Tibial nerve (tissue), 4 donors: ENCODE results near the gene CPNE4. TPM values are rescaled to one million over a fixed set of nuclear protein-coding genes. Genes with fewer than 3 reads are reported as not detected.

ENCODE experiments used
- DNase-seq, 2 donors: peaks; one replicate each; pipeline ENCODE4 v3.0.0-alpha.2; 2019; ENCODE audit warnings: low spot score in 2 of 2
- H3K27ac ChIP-seq, 4 donors: fragments of 200-600 bp; sonication (generic) in 3 of 4; one replicate each; pipeline ENCODE4 v1.5.1; 2017 to 2019; ENCODE audit warnings: mild to moderate bottlenecking in 1 of 4
- H3K27me3 ChIP-seq, 2 donors: fragments of 200-600 bp; sonication (generic) in 1 of 2; one replicate each; pipeline versions ENCODE4 v1.5.1 to v1.6.0; 2017 to 2019
- H3K36me3 ChIP-seq, 3 donors: fragments of 200-600 bp; sonication (generic); one replicate each; pipeline ENCODE4 v1.5.1; 2018 to 2019
- H3K4me1 ChIP-seq, 4 donors: fragments of 200-600 bp; sonication (generic) in 3 of 4; one replicate each; pipeline ENCODE4 v1.5.1; 2017 to 2019
- H3K4me3 ChIP-seq, 4 donors: fragments of 200-600 bp; sonication (generic) in 3 of 4; one replicate each; pipeline ENCODE4 v1.5.1; 2017 to 2019; ENCODE audit warnings: mild to moderate bottlenecking in 1 of 4, moderate library complexity in 1 of 4
- H3K9me3 ChIP-seq, 4 donors: fragments of 200-600 bp; sonication (generic) in 3 of 4; one replicate each; pipeline ENCODE4 v1.5.1; 2017 to 2019
- CTCF ChIP-seq, 5 experiments: fragments of 200-600 bp in 3 of 5; fragments of 450-650 bp in 2 of 5; sonication (generic) in 3 of 5; IDR thresholded peaks; one replicate each; pipeline ENCODE4 v1.5.1; 2016 to 2019; ENCODE audit warnings: antibody characterized with exemption in 5 of 5, mild to moderate bottlenecking in 3 of 5, moderate library complexity in 2 of 5
- EP300 ChIP-seq, 2 donors: sonication (generic); formaldehyde crosslinking; IDR thresholded peaks; one replicate each; pipeline ENCODE4 v1.6.1; 2017; ENCODE audit warnings: antibody characterized with exemption in 2 of 2, mild to moderate bottlenecking in 1 of 2
- POLR2A ChIP-seq, 2 donors: fragments of 450-650 bp; IDR thresholded peaks; one replicate each; pipeline ENCODE4 v1.6.1; 2017; ENCODE audit warnings: antibody characterized with exemption in 2 of 2, mild to moderate bottlenecking in 2 of 2, moderate library complexity in 2 of 2
- WGBS, 2 donors: methylation state at CpG; one replicate each; pipeline ENCODE4 v1.1.5; 2018; 5-methylcytosine and 5-hydroxymethylcytosine counted together
- total RNA-seq, 4 donors: library from RNA; depleted of rRNA; stranded (reverse); fragments of >200 nt; gene quantifications; one replicate each; pipeline ENCODE4 v1.1.0, GENCODE V29; 2016

CPNE4 gene
- total RNA-seq, 4 donors from 2014 or later, result 0.20 TPM; not detected in 3

- no peaks in the 10 kb centered on the region for H3K27me3 ChIP-seq
- no peak overlapping the region for H3K27ac ChIP-seq
- H3K9me3 ChIP-seq, result no peaks in the 10 kb centered on the region
- no peaks in the 10 kb centered on the region for H3K36me3 ChIP-seq
- no peak for DNase-seq
- no peak for TF ChIP-seq EP300 (IDR thresholded peaks at IDR 0.05)
- TF ChIP-seq POLR2A (IDR thresholded peaks at IDR 0.05), result no peak
- no peak for TF ChIP-seq CTCF (IDR thresholded peaks at IDR 0.05)
- H3K4me1 ChIP-seq, result no peaks in the 10 kb centered on the region
- 42 to 47% methylated on average over 1 of the region's 1 CpG for WGBS, 2 donors
- no peak overlapping the region for H3K4me3 ChIP-seq
Observed at GRCh38 chr3:131705099-131705498, 329.7 kb downstream of the CPNE4 start.

GRCh38 chr3:131704098-131704497 lies 330.7 kb downstream of the CPNE4 start:
- no peaks in the 10 kb centered on the region for H3K36me3 ChIP-seq
- H3K4me1 ChIP-seq, result no peaks in the 10 kb centered on the region
- 71 to 73% methylated on average over 2 of the region's 2 CpGs for WGBS, 2 donors
- no peaks in the 10 kb centered on the region for H3K27me3 ChIP-seq
- TF ChIP-seq CTCF (IDR thresholded peaks at IDR 0.05) (no peak), EP300 (IDR thresholded peaks at IDR 0.05) (no peak), POLR2A (IDR thresholded peaks at IDR 0.05) (no peak)
- H3K4me3 ChIP-seq, result no peak overlapping the region
- DNase-seq, result no peak
- no peak overlapping the region for H3K27ac ChIP-seq
- H3K9me3 ChIP-seq, result no peaks in the 10 kb centered on the region

- no peaks in the 10 kb centered on the region for H3K4me1 ChIP-seq
- H3K4me3 ChIP-seq, result no peak overlapping the region
- H3K27ac ChIP-seq, result no peak overlapping the region
- no peak for DNase-seq
- 67 to 70% methylated on average over 2 of the region's 2 CpGs for WGBS, 2 donors
- H3K9me3 ChIP-seq, result no peaks in the 10 kb centered on the region
- H3K36me3 ChIP-seq, result no peaks in the 10 kb centered on the region
- H3K27me3 ChIP-seq, result no peaks in the 10 kb centered on the region
- no peak for TF ChIP-seq POLR2A (IDR thresholded peaks at IDR 0.05)
- TF ChIP-seq EP300 (IDR thresholded peaks at IDR 0.05), result no peak
- TF ChIP-seq CTCF (IDR thresholded peaks at IDR 0.05), result no peak
Observed at GRCh38 chr3:131702146-131702545, 332.7 kb downstream of the CPNE4 start.

- DNase-seq, result no peak
- no peaks in the 10 kb centered on the region for H3K9me3 ChIP-seq
- no peaks in the 10 kb centered on the region for H3K36me3 ChIP-seq
- H3K4me3 ChIP-seq, result no peak overlapping the region
- H3K27me3 ChIP-seq, result no peaks in the 10 kb centered on the region
- no peak overlapping the region for H3K27ac ChIP-seq
- TF ChIP-seq EP300 (IDR thresholded peaks at IDR 0.05) (no peak), CTCF (IDR thresholded peaks at IDR 0.05) (no peak)
- 64 to 87% methylated on average over 2 of the region's 2 CpGs for WGBS, 2 donors
- no peaks in the 10 kb centered on the region for H3K4me1 ChIP-seq
Observed at GRCh38 chr3:131701153-131701770, 333.6 kb downstream of the CPNE4 start.

GRCh38 chr3:131699001-131699400 lies 335.8 kb downstream of the CPNE4 start:
- WGBS, 2 donors, result 46 to 59% methylated on average over 1 of the region's 1 CpG
- no peaks in the 10 kb centered on the region for H3K27me3 ChIP-seq
- TF ChIP-seq CTCF (IDR thresholded peaks at IDR 0.05) (no peak), POLR2A (IDR thresholded peaks at IDR 0.05) (no peak), EP300 (IDR thresholded peaks at IDR 0.05) (no peak)

More at GRCh38 chr3:131699001-131699400, 335.8 kb downstream of the CPNE4 start:
- Histone ChIP-seq H3K36me3 (no peaks in the 10 kb centered on the region), H3K4me3 (no peak overlapping the region), H3K4me1 (no peaks in the 10 kb centered on the region), H3K27ac (no peak overlapping the region), H3K9me3 (no peaks in the 10 kb centered on the region)
- no peak for DNase-seq
